Osteocyte (in vitro differentiated cells): ENCODE measurements around the gene FLYWCH1. TPM values are rescaled to one million over a fixed set of nuclear protein-coding genes. Genes with fewer than 3 reads are reported as not detected.

Experiments used
- DNase-seq: peaks from one replicate; pipeline ENCODE4 v3.0.0; 2021; ENCODE audit warnings: mixed read lengths; ENCODE audit not compliant: unreplicated experiment; ENCODE audit errors: extremely low spot score
- H3K27ac Mint-ChIP-seq: one replicate; pipeline ENCODE4 v1.8.0; 2021; ENCODE audit warnings: mild to moderate bottlenecking, mixed read lengths; ENCODE audit not compliant: unreplicated experiment
- H3K27me3 Mint-ChIP-seq: one replicate; pipeline ENCODE4 v1.8.0; 2021; ENCODE audit warnings: mixed read lengths; ENCODE audit not compliant: unreplicated experiment
- H3K36me3 Mint-ChIP-seq: one replicate; pipeline ENCODE4 v1.8.0; 2021; ENCODE audit warnings: mixed read lengths; ENCODE audit not compliant: unreplicated experiment
- H3K4me1 Mint-ChIP-seq: one replicate; pipeline ENCODE4 v1.8.0; 2021; ENCODE audit warnings: mixed read lengths; ENCODE audit not compliant: unreplicated experiment
- H3K4me3 Mint-ChIP-seq: one replicate; pipeline ENCODE4 v1.8.0; 2021; ENCODE audit warnings: mild to moderate bottlenecking, moderate library complexity, mixed read lengths; ENCODE audit not compliant: unreplicated experiment
- H3K9me3 Mint-ChIP-seq: one replicate; pipeline ENCODE4 v1.8.0; 2021; ENCODE audit warnings: mixed read lengths; ENCODE audit not compliant: unreplicated experiment
- CTCF ChIP-seq: fragments of 200-600 bp; sonication (generic); IDR thresholded peaks from 2 replicates; pipeline ENCODE4 v1.5.0; 2021; ENCODE audit warnings: antibody characterized with exemption, mild to moderate bottlenecking, moderate library complexity
- total RNA-seq: library from RNA; stranded (reverse); gene quantifications from 2 replicates; pipeline ENCODE4 v1.2.1, GENCODE V29; 2021

The FLYWCH1 gene
- total RNA-seq, 1 donor from 2014 or later = 46.4 TPM

- Mint-ChIP-seq H3K4me3 (no peak overlapping the region), H3K9me3 (no peaks in the 10 kb centered on the region), H3K27me3 (no peaks in the 10 kb centered on the region), H3K4me1 (peaks cover 17% of the 10 kb centered on the region), H3K27ac (peak overlapping the region; percentile 84), H3K36me3 (peaks cover 26% of the 10 kb centered on the region)
- TF ChIP-seq CTCF = peak; percentile 88
- DNase-seq = no peak
Measured at GRCh38 chr16:2919511-2920255, 8.0 kb downstream of the FLYWCH1 start.

- Mint-ChIP-seq H3K27ac (no peak overlapping the region), H3K27me3 (no peaks in the 10 kb centered on the region), H3K4me3 (no peak overlapping the region), H3K36me3 (peaks cover 20% of the 10 kb centered on the region), H3K4me1 (peaks cover 10% of the 10 kb centered on the region), H3K9me3 (no peaks in the 10 kb centered on the region)
- TF ChIP-seq CTCF = no peak
- DNase-seq = no peak
Measured at GRCh38 chr16:2923481-2923880, 11.8 kb downstream of the FLYWCH1 start.

- Mint-ChIP-seq H3K9me3 (no peaks in the 10 kb centered on the region), H3K36me3 (peaks cover 13% of the 10 kb centered on the region), H3K4me1 (peaks cover 4% of the 10 kb centered on the region), H3K4me3 (no peak overlapping the region), H3K27me3 (no peaks in the 10 kb centered on the region), H3K27ac (no peak overlapping the region)
- TF ChIP-seq CTCF = no peak
- no peak for DNase-seq
Measured at GRCh38 chr16:2924901-2925755, 13.4 kb downstream of the FLYWCH1 start.

GRCh38 chr16:2925951-2926649 lies 14.4 kb downstream of the FLYWCH1 start:
- H3K27ac Mint-ChIP-seq = no peak overlapping the region

More at GRCh38 chr16:2925951-2926649, 14.4 kb downstream of the FLYWCH1 start:
- Mint-ChIP-seq H3K4me1 (peaks cover 4% of the 10 kb centered on the region), H3K27me3 (no peaks in the 10 kb centered on the region), H3K4me3 (no peak overlapping the region), H3K36me3 (peaks cover 11% of the 10 kb centered on the region), H3K9me3 (no peaks in the 10 kb centered on the region)
- no peak for TF ChIP-seq CTCF
- no peak for DNase-seq
